Glomerular visceral epithelial cell (primary cell): ENCODE measurements around the gene FSTL4.

ENCODE experiments used
- DNase-seq: peaks from one replicate; pipeline ENCODE4 v3.0.0-alpha.2; 2016; ENCODE audit errors: extremely low spot score

The FSTL4 gene

DNA sequence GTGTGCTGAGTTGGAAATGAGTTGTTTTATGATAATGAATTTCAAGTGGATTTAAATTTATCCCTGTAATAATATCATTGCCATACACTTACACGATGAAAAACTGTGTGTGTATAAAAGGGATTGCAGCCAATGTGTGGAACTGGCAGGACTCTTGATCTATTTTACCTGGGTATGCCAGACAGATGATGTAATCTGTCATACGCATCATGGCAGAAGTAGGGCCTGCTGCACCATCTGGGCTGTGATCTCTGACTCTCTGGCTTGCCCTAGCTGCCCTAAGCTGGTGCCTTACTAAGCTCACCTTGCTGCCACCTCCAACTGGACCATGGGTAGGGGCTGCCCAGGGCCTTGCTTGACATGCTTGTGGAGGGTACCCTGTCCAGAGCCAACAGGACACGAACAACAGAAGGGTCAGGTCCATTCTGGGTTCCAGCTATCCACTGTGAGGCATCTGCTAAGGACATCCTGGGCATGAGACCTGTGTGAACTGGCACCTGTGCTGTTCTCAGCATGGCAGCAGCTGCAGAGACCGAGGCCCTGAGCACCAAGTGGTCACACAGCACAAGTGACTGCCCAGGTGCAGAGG is 184.2 kb downstream of the FSTL4 start:
- no peak for DNase-seq

DNA sequence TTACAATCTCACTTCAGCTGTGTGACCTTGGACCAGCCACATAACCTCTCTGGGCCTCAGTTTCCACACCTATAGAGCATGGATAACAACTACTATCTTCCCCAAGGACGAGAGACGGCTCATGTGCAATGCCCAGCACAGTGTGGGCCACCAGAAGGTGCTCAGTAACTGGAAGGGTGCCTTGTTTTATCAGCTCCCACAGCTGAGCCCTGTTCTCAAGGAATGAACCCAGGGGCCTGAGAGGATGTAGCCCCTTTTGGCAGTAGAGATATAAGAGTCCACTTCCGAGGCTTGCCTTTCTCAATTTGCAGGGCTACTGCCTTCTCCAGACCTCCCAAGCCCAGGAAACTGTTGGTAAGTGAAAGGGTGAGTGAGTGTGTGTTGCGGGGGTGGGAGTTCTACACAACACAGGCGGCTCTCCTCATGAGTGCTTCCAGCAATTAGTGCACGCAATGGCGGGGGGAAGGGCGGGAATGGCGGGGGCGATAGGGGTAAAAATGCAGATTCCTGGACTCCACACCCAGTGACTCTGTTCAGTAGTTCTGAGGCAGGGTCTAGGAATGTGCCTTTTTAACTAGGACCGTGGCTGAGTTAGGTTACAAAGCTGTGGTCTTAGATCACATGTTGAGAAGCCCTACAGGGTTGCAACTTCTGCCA is 185.1 kb downstream of the FSTL4 start:
- no peak for DNase-seq

DNA sequence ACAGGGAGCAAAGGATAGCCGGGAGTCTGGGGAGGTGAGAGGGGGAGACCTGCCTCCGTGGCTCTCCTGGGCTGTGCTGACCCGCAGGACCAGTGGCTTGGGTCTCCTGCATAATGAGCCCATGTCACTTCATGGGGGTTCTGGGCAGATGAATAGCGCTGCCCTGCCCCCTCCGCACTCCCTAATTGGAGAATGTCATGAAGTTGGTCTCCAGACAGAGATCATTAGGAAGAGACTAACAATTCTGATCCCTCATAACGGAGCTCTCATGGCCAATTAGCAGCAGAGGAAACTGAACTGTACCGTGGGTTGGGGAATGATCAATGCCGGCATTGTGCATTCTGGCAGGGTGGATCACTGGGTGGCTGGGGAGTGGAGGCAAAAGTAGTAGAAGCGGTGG is 186.1 kb downstream of the FSTL4 start:
- DNase-seq: no peak

- no peak for DNase-seq
These were observed 186.6 kb downstream of the FSTL4 start for GRCh38 chr5:133425764-133426163.

DNA sequence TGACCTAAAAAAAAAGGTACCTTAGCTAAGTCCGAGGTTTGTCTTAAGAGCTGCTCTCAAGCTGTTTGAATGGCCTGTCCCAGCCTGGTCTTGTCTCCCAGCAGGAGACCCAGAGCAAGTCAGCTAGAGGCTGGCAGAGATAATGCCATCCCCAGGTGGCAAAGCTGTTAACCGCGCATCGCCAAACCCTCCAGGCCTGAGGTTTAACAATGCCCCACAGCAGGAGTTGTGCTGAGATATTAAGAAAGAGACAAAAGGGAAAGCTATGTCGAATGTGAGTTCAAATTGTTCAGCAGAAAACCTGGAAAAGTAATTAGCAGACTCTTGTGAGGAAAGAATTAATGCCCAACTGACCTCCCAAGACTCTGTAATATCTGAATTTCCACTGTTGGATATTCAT is 187.1 kb downstream of the FSTL4 start:
- no peak for DNase-seq

GRCh38 chr5:133423618-133424282 is 188.6 kb downstream of the FSTL4 start:
- peak; percentile 57 for DNase-seq

- DNase-seq: no peak
These were observed 189.2 kb downstream of the FSTL4 start for GRCh38 chr5:133423011-133423617.

GRCh38 chr5:133421806-133422205 is 190.5 kb downstream of the FSTL4 start:
- no peak for DNase-seq

- DNase-seq: no peak
These were observed 190.9 kb downstream of the FSTL4 start for GRCh38 chr5:133421394-133421793.

GRCh38 chr5:133420440-133421301 is 191.7 kb downstream of the FSTL4 start:
- DNase-seq: no peak

DNA sequence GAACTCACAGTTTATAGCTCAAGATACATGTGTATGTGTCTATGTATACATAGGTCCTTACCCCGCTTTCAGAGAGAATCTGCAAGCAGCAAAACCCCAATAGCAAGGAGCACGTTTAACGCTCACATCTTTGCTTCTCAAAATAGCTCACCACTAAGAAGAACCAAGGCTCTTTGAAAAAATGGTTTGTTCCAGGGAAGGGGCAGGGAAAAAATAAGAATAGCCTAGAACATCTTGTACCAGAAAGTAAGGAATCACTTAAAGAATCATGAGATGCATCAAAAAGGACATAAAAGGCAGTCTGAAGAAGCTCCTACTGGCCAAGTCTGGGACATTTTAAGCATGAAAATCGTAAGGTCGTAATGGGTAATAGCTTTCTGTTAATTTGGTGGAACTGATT is 196.4 kb downstream of the FSTL4 start:
- no peak for DNase-seq

- no peak for DNase-seq
These were observed 196.8 kb downstream of the FSTL4 start for GRCh38 chr5:133415506-133415905.

GRCh38 chr5:133412661-133413060 is 199.7 kb downstream of the FSTL4 start:
- DNase-seq: no peak

DNA sequence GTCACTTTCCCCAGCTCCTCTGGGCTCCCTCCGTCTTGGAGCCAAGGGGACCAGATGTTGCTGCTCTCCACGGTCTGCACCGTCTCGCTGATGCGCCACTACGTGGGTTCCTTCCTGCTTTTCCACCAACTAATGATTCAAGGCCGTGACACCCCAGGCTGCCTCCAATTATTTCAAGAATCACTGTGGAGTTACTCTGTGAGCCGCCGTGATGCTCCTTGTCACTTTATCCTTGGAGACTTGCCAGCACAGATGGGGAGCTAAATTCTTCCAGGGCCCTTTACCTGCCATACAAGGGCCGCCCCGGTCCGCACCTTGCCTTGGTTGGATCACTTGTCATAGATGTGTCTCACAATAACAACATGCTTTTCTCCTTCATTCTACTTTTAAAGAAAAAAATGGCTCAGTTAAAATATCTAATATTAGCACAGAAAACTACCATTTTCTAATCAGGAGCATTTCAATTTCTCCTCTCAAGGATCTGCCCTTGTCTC is 202.0 kb downstream of the FSTL4 start:
- DNase-seq: no peak

- no peak for DNase-seq
These were observed 203.1 kb downstream of the FSTL4 start for GRCh38 chr5:133409210-133409674.

DNA sequence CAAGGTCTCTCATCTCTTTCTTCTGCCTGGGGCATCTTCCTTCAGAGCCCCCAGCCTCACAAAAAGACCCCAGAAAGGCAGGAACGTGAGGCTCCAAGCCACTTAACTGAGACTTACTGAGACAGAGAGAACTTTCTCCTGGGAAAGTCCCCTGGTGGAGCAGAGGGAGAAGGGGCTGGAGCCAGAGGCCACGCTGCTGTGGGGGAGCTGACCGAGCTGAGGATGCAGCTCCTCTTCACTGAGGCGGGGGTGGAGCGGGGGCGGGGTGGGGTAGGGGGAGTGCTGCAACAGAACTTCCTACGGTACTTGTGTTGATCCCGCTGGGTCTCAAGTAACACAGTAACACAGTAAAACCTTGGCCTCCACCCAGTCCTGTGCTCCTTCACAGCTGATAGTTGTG is 204.0 kb downstream of the FSTL4 start:
- DNase-seq: no peak

- DNase-seq: no peak
These were observed 205.2 kb downstream of the FSTL4 start for GRCh38 chr5:133406977-133407632.

DNA sequence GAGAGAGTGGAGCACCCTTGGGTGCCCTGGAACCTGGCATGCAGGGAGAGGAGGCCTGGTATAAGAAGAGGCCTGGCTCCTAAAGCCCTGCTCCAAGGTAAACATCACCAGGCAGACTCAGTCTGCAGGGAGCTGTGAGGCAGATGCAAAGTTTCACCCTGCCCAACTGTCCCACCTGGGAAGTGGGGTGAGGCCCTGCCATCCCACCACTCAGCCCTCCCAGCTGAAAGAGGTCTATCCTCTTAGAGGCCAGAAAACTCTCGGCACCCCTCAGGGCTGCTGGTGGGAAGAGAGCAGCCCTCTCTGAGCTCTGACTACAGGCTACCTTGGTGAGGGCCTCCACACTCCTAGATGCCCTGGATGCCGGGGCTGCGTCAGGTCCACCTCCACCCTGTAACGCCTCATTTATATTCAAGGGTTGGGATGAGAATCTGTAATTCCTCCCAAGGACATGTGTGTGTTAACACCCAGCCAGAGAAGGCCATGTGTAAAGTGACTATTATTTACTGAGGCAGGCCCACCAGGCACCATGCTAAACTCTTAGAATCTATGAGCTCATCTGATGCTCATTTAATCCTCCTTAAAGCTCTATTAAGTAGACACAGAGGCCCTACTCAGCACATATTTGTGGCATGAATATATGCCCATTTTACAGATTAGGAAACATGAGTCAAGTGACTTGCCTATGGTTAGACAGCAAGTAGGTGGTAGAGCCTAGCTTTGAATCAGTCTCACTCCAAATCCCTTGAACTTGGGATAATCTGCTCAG is 205.9 kb downstream of the FSTL4 start:
- DNase-seq: no peak

DNA sequence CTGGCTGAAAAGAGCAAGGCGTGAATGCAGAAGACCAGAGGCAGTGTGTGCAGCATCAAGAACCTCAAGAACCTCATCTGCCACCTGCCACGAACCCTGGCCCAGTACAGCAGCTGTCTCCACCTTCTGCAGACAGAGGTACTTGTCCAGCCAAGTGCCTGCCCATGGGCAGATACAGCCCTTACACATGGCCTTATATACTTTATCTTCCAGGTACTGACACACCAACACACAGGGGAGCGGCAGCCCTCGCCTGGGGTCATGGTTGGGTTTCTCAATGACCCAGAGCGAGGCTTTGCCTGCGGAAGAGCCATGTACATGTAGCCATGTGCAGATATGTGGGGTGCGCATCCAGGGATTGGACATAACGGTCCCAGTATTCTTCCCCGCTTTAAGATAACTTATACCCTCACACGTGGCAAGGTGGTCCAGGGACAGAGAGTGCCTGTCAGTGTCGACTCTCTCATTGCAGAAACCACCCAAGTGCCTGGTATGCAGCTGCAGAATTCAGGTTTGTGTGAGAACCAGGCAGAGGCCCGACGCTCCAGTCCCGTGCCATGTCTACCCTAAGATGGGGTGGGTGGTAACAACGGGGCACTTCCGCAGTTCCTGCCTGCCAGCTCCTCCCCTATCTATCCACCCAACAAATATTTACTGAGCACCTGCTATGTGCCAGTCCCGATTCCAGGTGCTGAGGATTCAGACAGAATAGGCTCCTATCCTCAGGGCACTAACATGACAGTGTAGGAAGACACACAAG is 206.9 kb downstream of the FSTL4 start:
- DNase-seq: no peak

- peak; percentile 32 for DNase-seq
These were observed 207.6 kb downstream of the FSTL4 start for GRCh38 chr5:133404724-133405123.
